H7 (cell line): ENCODE data around the gene FOXD4L1. TPM values are rescaled to one million over a fixed set of nuclear protein-coding genes. Genes with fewer than 3 reads are reported as not detected.
A peak's percentile ranks its signal among the peaks of the same experiment; 100 is the strongest.
"Not testable (repeated sequence)": the region's sequence is repeated elsewhere in the genome, so short reads cannot be mapped to it uniquely, and the experiment has no call there.

Experiments
- DNase-seq: peaks from one replicate; pipeline ENCODE4 v3.0.0; 2012
- H3K27me3 ChIP-seq: 2 replicates; pipeline ENCODE4 v1.6.0; 2011; ENCODE audit warnings: mild to moderate bottlenecking, low read length; ENCODE audit not compliant: control insufficient read depth, insufficient read depth
- H3K36me3 ChIP-seq: replicated peaks from 2 replicates; pipeline ENCODE4 v1.5.1; 2011; ENCODE audit warnings: low read length; ENCODE audit not compliant: control insufficient read depth, insufficient read depth
- H3K4me3 ChIP-seq: 2 replicates; pipeline ENCODE4 v1.5.1; 2011; ENCODE audit warnings: low read depth, mild to moderate bottlenecking, control low read depth, low read length, moderate library complexity; ENCODE audit not compliant: insufficient read depth
- total RNA-seq: library from RNA; depleted of rRNA; stranded (reverse); fragments of >200 nt; shearing (Covaris generic); gene quantifications from 2 replicates; pipeline ENCODE4 v1.2.3, GENCODE V29; 2014

Gene FOXD4L1
- total RNA-seq, 1 experiment from 2014 or later: not detected

DNA sequence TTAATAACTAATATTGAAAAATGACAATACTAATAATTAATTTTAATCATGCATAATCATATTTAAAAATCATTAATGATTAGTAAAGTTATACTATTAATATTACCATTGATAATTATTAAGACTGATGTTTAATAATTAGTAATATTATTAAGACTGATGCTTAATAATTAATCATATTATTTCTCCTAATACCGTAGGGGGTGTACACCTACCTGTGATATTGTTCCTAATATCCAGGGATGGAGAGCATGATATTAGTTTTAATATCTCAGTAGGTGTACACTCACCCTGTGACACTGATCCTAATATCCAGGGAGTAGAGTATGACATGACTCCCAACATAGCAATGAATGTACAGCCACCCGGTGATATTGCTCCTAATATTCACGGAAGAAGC, 12.4 kb downstream of the FOXD4L1 start:
- DNase-seq, H3K36me3 ChIP-seq, H3K4me3 ChIP-seq: not testable (repeated sequence)
- peaks cover 22% of the 10 kb centered on the region for H3K27me3 ChIP-seq

DNA sequence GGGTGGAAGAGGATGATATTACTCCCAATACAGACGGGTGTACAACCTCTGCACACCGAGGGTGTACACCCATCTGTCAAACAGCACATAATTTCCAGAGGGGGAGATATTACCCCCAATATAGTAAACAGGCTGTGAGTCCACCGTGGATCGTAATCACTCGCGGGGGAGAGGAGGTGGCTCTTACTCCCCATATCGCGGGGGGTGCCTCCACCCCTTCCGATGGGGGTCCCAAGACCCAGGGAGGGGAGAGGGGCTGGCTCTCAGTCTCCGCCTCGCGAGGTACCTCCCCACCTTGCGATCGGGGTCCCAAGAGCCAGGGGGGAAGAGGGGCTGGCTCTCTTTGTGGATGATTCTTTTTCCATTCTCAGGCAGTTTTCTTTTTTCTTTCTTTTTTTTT, 13.4 kb downstream of the FOXD4L1 start:
- H3K4me3 ChIP-seq, H3K36me3 ChIP-seq: not testable (repeated sequence)
- peak; percentile 24 for DNase-seq
- peaks cover 19% of the 10 kb centered on the region for H3K27me3 ChIP-seq

DNA sequence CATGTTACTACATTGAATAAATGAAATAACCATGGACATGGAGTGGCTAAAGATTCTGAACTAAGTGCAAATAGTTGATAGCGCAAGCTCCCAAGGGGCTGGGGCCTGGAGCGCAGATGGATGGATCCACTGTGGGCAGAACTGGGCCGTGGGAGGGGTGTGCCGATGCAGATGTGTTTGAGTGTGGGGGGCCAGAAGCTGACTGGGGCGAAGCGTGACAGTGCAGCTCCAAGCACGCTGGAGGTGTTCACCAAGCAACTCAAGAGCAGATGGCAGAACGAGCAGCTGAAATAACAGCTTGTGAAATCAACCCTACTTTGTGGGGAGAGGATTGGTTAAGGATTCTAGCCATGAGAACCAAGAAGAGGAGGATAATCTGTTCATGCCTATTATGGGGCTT, 17.0 kb downstream of the FOXD4L1 start:
- not testable (repeated sequence) for H3K4me3 ChIP-seq, DNase-seq, H3K36me3 ChIP-seq, H3K27me3 ChIP-seq

DNA sequence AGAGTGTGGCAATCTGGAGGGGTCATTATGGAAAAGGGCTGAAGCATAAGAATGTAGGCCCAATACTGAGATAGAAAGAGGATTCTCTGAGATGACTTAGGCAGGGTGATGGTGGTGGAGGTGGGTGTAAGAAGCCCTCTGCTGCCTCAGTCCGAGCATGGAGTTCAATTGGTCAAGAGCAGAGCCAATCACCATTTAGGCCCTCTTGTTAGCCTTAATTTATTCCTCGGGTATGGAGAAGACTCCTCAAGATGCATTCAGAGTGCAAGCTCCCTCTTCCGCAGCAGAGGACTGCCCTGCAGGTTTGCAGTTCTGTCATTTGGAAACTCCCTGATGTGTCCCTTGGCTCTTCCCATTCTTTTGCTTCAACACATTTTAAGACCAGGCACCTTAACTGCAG, 17.5 kb downstream of the FOXD4L1 start:
- H3K36me3 ChIP-seq, H3K27me3 ChIP-seq, DNase-seq, H3K4me3 ChIP-seq: not testable (repeated sequence)

DNA sequence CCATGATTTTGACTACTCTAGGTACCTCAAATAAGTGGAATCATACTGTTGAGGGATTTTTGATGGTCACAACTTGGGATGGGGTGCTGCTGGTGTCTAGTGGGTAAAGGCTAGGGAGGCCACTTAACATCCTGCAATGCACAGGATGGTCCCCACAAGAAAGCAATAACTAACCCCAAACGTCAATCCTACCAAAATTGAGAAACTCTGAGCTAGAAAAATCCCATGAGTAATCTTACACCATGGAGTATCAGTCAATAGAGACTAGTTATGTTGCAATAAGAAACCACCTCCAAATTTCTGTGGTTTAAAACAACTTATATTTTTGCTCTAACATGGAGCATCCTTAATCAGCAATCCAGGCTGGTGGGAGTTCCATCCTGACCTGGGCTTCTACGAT, 18.6 kb downstream of the FOXD4L1 start:
- H3K27me3 ChIP-seq, DNase-seq, H3K4me3 ChIP-seq, H3K36me3 ChIP-seq: not testable (repeated sequence)

DNA sequence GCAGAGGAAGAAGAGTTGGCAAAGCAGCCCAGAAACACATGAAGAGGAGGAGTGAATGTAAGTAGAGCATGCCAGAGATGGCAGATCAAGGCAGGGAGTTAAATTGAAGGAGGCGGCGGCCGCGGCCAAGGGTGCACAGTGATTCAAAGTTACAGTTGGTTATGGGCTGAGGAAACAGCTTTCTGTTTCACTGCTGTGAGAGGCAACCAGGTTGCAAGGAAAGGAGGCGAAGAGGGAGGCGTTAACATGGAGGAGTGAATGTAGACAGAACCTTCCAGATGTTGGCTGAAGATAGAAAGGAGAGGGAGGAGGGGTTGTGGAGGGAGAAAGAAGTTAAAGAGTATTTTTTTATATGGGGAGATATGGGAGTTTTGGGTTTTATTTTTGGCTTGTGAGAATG, 22.4 kb downstream of the FOXD4L1 start:
- not testable (repeated sequence) for H3K36me3 ChIP-seq, DNase-seq, H3K27me3 ChIP-seq, H3K4me3 ChIP-seq

DNA sequence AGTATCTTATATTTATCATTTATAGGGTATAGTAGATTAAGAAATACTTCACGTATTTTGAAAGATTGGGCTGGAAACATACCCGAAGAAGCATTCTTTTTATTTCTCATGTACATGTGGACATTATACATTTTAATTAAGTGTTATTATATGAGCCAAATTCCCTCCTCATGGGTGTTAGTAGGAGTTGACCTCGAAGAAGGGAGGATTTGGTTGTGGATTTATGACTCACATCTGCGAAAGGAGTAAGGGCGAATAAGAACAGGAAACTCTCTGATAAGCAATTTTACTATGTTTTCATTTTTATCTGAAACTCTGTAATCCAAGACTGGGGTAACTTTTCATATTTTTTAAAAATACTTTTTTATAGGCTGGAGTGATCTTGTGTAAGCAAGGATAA, 23.0 kb downstream of the FOXD4L1 start:
- not testable (repeated sequence) for DNase-seq, H3K4me3 ChIP-seq, H3K36me3 ChIP-seq, H3K27me3 ChIP-seq

DNA sequence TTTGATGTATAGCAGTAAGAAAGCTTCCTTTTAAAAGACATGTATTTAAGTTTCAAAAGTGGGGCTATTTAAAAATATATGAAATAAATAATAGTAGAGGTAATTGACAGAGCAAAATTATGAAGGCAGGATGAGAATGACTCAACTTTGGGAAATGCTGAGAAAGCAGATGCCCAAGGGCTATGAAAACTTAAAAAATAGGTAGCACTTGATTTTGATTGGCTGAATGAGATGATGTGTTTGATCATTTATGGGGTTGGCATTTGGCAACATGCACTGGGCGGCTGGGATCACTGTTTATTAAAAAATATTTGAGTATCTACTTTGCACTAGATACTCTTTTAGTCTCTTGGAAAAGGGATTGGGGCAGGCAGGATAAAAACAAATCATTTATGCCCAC, 26.5 kb downstream of the FOXD4L1 start:
- not testable (repeated sequence) for H3K36me3 ChIP-seq, DNase-seq, H3K4me3 ChIP-seq, H3K27me3 ChIP-seq

DNA sequence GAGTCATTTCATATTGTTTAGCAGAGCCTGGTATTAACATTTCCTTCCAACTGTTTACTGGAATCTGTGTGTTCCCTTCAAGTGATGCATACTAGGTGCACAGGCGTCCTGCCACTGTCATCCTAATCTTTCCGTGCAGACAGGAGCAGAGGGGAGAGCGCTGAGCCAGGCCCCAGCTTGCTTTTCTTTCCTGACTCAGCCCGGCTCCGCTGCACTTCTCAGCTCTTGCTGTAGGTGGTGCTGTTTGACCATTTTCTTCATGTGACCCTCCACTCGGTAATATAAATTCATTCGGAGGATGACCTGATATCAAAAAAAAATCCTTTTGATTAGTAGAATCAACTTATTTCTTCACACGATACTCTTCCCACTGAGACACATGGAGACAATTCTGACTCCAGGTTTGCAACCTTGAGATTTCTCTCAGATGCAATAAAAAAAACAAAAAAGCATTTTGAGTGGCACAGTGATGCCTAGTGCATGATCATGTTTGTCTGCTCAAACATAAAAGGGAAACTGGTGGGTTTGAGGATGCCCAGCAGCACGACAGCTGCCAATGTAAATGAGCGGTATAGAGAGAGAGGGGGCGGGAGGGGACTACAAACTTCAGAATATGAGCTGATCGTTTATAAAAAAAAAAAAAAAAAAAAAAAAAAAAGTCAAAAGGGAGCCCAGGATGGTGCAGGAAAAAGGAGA, 29.0 kb downstream of the FOXD4L1 start:
- not testable (repeated sequence) for H3K27me3 ChIP-seq, DNase-seq, H3K4me3 ChIP-seq, H3K36me3 ChIP-seq

DNA sequence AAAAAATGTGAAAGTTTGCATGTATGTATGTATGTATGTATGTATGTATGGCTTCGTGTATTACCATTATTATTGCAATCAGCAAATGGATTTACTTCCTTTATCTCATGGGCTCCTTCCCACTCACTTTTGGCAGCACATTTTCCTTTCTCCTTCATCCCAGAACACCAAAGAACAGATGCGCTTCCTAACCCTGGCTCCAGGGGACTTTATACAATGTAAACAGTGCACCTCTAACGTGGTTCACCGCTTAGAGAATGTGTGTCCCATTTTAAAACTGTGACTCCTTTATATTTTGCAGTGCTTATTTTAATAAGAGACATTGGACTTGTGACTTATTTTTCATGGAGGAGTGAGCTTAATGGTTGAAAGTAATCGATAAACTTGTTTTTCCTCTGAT, 29.7 kb downstream of the FOXD4L1 start:
- not testable (repeated sequence) for H3K4me3 ChIP-seq, H3K27me3 ChIP-seq, DNase-seq, H3K36me3 ChIP-seq

DNA sequence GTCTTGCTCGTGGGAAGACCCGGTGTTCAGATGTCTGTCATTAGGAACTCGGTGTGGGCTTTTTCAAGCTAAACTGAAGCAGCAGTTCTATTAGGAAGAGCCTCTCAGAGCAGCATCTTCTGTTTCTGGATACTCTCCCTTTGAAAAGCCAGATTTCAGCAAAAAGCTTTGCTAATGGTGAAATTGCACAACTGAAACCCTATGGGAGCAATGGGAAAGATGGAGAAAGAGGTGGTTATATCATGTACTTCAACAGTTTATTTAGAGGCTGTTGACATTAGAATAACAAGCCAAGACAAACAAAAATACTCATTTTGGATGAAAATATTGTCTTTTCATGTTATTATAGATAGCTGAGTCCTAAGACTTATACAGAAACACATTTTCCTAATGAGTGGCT, 30.4 kb downstream of the FOXD4L1 start:
- H3K27me3 ChIP-seq, H3K4me3 ChIP-seq, DNase-seq, H3K36me3 ChIP-seq: not testable (repeated sequence)

DNA sequence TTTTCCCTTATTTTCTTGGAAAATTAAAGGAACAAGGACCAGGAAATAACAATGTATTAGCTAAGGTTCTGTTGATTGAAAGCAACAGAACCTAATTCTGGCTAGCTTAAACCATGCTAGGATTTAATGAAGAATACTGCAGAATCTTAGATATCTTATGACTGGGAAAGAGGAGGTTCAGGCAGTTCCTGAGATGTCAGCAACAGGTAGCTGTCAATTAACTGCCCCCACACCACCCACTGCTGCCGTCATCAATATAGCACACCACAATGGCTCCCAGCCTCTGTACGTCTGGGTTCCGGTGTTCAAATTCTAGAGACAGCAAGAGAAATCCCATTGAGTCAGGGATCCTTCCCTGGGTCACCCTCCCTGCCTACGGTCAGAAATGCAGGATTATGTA, 34.5 kb downstream of the FOXD4L1 start:
- H3K36me3 ChIP-seq, DNase-seq: not testable (repeated sequence)

DNA sequence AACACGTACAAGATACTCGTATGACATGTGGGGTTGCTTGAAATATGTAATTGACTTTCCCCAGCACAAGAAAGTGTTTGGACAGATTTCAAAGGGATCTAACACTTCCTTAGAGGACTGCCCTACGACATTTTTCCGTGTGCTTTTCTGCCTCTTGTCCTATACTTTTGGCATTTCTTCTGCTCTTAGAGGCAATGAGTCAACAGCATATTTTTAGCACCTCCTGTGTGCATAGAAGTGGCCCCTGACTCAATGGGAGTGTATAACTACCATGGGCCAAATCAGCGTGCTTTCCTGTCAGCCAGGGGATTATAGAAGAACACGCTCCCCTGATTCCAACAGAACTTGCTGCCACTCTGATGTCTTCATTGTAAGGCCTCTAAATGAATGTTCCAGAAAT, 38.1 kb downstream of the FOXD4L1 start:
- not testable (repeated sequence) for H3K36me3 ChIP-seq, DNase-seq, H3K4me3 ChIP-seq
- H3K27me3 ChIP-seq: peaks cover 13% of the 10 kb centered on the region

More for the DNA sequence above, 34.5 kb downstream of the FOXD4L1 start:
- not testable (repeated sequence) for H3K4me3 ChIP-seq, H3K27me3 ChIP-seq

DNA sequence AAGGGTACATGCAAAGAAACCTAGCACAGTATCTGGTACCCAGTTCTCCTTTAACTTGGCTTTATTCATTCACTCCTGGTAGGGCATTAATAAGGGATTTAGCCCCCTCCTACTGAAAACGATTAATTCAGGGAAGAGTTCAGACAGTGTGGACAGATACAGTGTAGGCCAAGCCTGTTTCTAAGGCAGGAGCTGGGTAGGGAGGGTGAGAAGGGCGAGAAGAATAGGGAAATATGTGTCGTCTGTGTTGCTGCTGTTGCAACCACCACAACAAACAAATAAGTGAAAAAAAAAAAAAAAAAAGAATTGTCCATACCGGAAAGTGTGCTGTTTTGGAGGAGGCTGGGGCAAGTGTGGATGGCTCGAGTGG, 42.4 kb downstream of the FOXD4L1 start:
- H3K36me3 ChIP-seq, H3K4me3 ChIP-seq, DNase-seq: not testable (repeated sequence)
- H3K27me3 ChIP-seq: peaks cover 26% of the 10 kb centered on the region

DNA sequence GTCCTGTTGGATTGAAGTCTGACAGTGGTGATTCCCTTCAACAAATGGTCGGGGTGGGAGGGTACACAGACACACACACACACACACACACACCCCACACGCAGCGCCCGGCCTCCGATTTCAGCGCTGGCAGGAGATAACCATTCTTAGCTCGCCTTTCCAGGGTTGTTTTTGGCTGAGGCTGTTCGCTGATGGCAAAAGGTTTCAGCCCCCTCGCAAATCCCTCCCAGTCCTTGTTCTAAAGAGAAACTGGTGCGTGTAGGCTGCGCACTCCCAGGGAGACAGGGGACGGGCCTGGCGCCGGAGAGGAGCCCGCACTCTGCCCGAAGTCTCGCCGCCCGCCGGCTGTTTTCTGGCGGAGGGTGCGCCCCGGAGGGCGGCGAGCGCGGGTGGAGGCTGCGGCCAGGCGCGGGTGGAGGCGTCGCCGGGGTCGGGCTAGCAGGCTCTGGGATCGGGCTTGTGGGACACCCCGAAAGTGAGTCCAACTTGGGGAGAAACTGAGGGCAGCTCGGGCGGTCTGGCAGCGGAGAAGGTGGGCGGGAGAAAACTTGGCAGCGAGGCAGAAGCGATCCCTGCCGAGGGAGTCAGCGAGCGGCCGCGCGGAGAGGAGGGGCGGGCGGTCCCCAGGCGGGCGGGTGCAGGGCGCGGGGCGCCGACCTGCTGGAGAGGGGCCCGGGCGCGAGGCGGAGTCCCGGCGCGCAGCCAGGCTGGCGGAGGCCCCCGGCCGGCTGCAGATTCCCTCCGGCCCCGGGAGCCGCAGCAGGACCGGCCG, 42.9 kb downstream of the FOXD4L1 start:
- H3K27me3 ChIP-seq: peaks cover 26% of the 10 kb centered on the region
- H3K4me3 ChIP-seq: peak overlapping the region; percentile 24
- not testable (repeated sequence) for H3K36me3 ChIP-seq
- DNase-seq: peak; percentile 47
